ENCODE data around the gene ATP9B.
"Not testable (repeated sequence)": the region's sequence is repeated elsewhere in the genome, so short reads cannot be mapped to it uniquely, and the experiment has no call there.

ATP9B gene

DNA sequence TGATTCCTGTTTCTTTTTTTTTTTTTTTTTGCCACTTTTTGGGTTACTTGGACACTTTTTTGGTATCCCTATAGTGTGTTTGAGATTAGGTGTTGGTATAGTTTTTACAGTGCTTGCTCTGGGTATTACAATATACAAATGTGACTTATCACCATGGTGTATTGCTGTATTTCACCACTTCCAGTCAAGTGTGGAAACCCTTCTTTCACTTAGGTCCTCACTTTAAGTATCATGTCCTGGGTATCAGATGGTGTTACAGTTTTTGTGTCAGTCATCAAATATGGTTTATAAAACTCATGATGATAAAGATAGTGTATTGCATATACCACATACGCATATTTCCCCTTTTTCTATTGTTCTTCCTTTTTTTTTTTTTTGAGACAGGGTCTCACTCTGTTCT, 1.8 kb downstream of the ATP9B start:
- no peak for DNase-seq

- no peak for DNase-seq
Measured at GRCh38 chr18:79071503-79072210, 2.5 kb downstream of the ATP9B start.

DNA sequence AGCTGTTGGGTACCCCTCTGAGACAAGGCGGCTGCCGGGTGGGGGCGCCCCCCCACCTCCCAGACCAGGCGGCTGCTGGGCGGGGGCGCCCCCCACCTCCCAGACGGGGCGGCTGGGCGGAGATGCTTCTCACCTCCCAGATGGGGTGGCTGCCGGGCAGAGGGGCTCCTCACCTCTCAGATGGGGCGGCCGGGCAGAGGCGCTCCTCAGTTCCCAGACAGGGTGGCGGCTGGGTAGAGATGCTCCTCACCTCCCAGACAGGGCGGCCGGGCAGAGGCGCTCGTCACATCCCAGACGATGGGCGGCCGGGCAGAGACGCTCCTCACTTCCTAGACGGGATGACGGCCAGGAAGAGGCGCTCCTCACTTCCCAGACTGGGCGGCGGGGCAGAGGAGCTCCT, 3.5 kb downstream of the ATP9B start:
- not testable (repeated sequence) for DNase-seq

GRCh38 chr18:79077181-79077580, 8.0 kb downstream of the ATP9B start:
- no peak for DNase-seq

- not testable (repeated sequence) for DNase-seq
Measured at GRCh38 chr18:79078791-79079190, 9.6 kb downstream of the ATP9B start.

DNA sequence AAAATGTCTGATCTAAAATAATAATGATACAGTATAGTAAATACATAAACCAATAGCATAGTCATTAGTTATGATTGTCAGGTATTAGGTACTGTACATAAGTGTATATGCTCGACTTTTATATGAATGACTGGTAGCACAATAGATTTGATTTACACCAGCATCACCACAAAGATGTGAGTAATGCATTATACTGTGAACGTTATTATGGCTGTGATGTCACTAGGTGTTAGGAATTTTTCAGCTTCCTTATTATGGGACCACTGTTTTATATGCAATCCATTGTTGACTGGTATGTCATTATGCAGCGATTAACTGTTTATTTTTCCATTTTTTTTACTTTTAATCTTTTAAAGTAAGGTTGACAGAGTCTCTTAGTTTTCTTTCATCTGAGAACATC, 23.7 kb downstream of the ATP9B start:
- peak; percentile 4 for DNase-seq

- DNase-seq, result no peak
Measured at GRCh38 chr18:79093986-79094385, 24.8 kb downstream of the ATP9B start.

- no peak for DNase-seq
Measured at GRCh38 chr18:79095216-79095615, 26.0 kb downstream of the ATP9B start.

DNA sequence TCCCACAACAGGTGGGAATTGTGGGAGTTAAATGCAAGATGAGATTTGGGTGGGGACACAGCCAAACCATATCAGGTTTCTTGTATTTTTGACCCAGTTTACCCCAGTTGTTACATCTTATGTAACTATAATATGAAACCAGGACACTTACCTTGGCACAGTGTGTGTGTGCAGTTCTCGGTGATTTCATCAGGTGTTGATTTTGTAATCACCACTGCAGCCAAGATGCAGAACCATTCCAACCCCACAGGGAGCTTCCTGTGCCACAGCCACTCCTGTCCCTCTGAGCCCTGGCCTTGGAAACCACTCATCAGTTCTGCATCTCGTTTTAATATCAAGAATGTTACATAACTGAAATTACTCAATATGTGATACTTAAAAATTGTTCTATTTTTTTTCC, 31.8 kb downstream of the ATP9B start:
- DNase-seq, result no peak

DNA sequence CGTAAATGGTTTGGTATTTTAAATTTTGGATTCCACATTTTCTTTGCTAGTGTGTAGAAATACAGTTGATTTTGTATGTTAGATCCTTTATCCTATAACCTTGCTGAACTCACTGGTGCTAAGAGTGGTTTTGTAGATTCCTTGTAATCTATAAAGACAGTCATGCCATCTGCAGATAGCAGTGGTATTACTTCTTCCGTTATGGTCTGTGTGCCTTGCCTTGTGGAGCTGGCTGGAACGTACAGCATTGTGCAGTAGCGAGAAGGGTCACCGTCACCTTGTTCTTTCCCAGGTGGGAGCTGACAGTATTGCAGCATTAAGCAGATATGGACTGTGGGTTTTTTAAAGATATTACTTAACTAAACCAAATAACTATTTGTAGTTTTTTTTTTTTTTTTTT, 33.7 kb downstream of the ATP9B start:
- DNase-seq, result no peak

- DNase-seq, result no peak
Measured at GRCh38 chr18:79104137-79104536, 34.9 kb downstream of the ATP9B start.

DNA sequence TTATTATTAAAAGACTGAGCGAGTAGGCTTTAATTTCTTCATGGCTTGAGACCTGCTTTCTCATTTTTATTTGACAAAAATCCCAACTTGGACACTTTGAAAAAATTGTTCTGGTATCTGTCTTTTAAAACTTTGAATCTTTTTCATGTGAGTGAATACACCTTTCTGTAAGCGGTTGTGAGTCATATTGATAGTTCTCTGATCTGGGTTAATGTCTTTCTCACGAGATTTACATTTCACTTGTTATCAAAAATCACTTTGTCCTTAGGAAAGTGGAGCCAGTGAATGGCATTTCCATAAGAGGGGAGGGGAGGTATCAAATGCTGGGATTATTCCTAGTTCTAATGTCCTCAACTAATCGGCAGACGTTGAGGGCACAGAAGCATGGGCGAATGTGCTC, 36.3 kb downstream of the ATP9B start:
- no peak for DNase-seq

- no peak for DNase-seq
Measured at GRCh38 chr18:79106084-79106483, 36.9 kb downstream of the ATP9B start.

DNA sequence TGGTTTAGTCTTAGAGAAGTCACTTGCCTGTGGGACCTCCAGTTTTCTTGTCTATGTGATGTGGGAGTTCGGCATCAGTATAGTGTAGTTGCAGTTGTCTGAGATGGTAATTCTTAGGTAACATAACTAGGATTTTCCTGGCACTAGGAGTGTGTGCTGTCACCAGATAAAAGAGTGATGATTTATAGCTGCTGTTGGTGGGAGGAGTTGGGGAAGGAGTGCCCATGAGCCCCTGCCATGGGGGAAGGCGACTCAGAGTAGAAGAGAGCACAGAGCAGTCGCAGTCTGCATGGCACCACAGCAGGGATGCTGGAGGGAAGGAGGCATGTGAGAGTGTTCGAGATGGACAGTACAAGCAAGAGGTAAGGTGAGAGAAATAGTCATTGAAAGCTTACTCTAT, 38.7 kb downstream of the ATP9B start:
- no peak for DNase-seq

- no peak for DNase-seq
Measured at GRCh38 chr18:79108549-79109215, 39.5 kb downstream of the ATP9B start.

DNA sequence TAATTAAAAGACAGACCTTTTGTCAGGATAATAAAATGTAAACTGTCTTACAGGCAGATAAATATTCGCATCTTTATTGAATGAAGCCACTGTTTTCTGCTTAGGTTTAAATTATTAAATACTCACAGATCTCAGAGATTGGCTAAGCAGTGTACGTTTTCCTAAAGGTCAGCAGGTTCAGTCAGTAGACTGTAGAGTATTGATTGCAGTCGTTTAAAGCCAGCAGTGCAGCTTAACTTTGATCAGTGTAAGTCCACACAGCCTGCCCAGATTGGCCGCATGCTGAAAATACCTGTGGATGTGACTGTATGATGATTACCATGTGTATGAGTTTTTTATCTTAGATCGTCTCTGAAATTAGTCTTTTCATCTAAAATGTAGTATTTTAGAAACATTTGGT, 42.3 kb downstream of the ATP9B start:
- no peak for DNase-seq

GRCh38 chr18:79117385-79117784, 48.2 kb downstream of the ATP9B start:
- no peak for DNase-seq

DNA sequence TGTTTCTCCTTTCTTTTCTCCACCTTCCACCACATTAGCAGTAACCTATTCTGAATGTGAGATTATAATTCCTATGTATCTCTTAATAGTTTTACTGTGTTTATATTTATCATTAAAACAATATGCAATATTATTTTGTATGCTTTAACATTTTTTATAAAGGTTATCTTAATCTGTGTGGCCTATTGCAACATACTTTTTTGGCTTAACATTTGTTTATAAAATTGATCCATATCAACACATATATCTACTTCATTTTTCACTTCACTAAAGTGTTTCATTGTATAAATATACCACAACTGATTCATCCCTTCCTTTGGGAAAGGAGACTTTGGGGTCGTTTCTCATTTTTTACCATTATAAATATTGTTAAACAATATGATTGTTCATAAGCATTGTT, 48.6 kb downstream of the ATP9B start:
- no peak for DNase-seq

DNA sequence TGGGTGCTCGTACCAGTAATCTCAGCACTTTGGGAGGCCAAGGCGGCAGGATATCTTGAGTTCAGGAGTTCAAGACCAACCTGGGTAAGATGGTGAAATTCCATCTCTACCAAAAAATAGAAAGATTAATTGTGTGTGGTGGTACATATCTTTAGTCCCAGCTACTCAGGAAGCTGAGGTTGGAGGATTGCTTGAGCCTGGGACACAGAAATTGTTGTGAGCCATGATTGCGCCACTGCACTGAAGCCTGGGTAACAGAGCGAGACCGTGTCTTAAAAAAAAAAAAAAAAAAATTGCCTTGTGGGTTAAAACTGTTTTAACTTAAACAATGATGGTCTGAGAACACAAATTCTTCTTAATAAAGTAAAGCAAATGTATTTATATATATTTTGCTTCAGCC, 49.6 kb downstream of the ATP9B start:
- no peak for DNase-seq

- no peak for DNase-seq
Measured at GRCh38 chr18:79121746-79122474, 52.7 kb downstream of the ATP9B start.

DNA sequence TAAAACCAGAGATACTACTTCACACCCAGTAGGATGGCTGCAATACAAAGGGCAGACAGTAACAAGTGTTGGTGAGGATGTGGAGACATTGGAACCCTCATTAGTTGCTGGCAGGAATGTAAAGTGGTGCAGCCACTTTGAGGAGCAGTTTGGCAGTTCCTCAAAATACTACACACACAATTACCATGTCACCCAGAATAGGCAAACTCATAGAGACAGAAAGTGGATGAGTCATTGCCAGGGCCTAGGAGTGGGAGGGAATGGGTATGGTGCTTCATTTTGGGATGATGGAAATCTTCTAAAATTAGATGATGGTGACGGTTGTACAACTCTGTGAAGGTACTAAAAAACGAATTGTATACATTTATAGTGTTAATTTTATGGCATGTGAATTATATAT, 54.8 kb downstream of the ATP9B start:
- DNase-seq, result peak; percentile 26

DNA sequence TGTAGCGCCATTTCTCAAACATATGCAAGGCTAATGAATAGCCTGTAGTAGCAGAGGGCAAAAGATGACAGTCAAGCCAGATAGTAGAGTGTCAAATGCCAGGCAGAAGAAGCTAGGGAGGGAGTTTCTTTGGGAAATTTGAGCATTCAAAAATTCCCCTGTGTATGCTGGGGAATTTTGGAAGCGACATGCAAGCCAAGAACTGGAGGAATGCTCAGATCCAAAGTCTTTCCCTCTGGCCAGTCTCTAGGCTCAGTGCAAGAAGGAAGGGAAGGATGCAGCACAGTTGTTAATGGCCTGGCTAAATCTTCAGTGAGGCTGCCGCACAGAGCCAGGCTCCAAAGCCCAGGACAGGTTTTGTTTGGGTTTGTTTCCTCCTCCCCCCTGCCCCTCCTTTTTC, 59.9 kb downstream of the ATP9B start:
- no peak for DNase-seq

GRCh38 chr18:79133724-79134123, 64.5 kb downstream of the ATP9B start:
- DNase-seq, result no peak

DNA sequence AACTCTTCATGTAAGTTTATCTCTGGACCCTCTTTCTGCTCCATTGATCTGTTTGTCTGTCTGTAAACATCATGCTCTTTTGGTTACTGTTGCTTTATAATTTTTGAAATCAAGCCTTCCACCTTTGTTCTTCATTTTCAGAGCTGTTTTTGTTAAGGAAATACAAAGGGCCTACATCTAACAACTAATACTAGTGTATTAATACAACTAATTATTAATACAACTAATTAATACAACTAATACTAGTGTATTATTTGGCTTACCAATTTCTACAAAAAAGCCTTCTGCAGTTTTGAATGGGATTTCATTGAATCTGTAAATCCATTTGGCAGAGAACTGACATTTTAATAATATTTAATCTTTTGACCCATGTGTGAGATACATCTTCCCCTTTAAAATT, 66.7 kb downstream of the ATP9B start:
- no peak for DNase-seq

Measured in fibroblast of skin of right biceps (primary cell).